HG03064 (cell line): ENCODE results near the gene DNMT3B.
"Not testable (repeated sequence)": the region's sequence is repeated elsewhere in the genome, so short reads cannot be mapped to it uniquely, and the experiment has no call there.

ENCODE experiments used
- ATAC-seq: cut with Tn5 transposase; IDR thresholded peaks from one replicate; pipeline ENCODE4 v1.9.1; 2021; ENCODE audit warnings: low read depth; ENCODE audit not compliant: unreplicated experiment

The DNMT3B gene

GRCh38 chr20:32761831-32762753 is at the start of gene DNMT3B:
TSS of gene DNMT3B (plus strand) at chr20:32762385. CDS start at chr20:32780324, 17,939 bp downstream.
- ATAC-seq = no peak

GRCh38 chr20:32718749-32719348 is 43.3 kb upstream of the DNMT3B start:
- no peak for ATAC-seq

DNA sequence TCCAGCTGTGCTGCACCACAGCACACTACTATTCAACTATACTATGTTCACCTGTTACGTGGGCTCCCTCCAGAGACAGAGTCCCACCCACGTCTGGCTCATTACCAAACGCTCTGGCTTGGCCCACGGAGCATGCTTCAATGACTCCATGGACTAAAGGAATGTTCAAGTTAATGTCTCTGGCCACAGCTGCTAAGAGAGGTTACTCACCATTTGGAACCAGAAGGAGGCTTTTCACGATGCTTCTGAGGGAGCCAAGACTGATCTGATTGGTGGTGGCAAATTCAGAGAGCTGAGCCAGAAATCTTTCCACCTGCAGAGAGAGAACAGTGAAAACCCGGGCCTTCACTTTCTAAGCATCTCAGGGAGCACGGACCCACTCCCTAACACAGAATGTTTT is 34.5 kb upstream of the DNMT3B start:
- ATAC-seq = no peak

DNA sequence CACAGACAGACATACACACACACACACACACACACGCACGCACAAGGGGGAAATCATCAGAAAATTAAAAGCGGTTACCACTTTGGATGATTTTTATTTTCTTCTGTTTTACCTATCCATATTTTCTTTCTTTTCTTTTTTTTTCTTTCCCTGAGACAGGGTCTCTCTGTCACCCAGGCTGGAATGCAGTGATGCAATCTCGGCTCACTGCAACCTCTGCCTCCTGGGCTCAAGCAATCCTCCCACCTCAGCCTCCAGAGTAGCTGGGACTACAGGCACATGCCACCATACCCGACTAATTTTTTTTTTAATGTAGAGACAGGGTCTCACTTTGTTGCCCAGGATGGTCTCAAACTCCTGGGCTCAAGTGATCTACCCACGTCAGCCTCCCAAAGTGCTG is 33.8 kb upstream of the DNMT3B start:
- ATAC-seq = not testable (repeated sequence)

DNA sequence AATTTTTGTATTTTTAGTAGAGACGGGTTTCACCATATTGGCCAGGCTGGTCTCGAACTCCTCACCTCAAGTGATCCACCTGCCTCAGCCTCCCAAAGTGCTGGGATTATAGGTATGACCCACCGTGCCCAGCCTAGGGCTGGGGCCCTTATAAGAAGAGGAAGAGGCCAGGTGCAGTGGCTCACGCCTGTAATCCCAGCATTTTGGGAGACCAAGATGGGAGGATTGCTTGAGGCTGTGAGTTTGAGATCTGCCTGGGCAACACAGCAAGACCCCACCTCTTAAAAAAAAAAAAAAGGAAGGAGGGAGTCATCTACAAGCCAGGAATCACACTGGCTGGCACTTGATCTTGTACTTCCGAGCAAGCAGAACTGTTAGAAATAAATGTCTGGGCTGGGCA is 32.9 kb upstream of the DNMT3B start:
- ATAC-seq = not testable (repeated sequence)

DNA sequence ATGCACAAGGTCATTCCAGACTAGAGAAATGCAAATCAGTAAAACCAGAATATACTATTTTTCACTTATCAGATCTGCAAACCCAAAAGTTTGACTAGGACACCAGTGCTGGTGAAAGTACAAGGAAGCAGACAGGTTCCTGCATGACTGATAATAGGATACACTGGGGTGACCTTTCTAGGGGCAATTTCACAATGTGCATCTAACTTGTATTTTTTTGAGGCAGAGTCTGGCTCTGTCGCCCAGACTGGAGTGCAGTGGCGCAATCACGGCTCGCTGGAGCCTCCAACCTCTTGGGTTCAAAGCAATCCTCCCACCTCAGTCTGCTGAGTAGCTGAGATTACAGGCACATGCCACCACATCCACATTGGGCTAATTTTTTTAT is 30.3 kb upstream of the DNMT3B start:
- ATAC-seq = no peak

DNA sequence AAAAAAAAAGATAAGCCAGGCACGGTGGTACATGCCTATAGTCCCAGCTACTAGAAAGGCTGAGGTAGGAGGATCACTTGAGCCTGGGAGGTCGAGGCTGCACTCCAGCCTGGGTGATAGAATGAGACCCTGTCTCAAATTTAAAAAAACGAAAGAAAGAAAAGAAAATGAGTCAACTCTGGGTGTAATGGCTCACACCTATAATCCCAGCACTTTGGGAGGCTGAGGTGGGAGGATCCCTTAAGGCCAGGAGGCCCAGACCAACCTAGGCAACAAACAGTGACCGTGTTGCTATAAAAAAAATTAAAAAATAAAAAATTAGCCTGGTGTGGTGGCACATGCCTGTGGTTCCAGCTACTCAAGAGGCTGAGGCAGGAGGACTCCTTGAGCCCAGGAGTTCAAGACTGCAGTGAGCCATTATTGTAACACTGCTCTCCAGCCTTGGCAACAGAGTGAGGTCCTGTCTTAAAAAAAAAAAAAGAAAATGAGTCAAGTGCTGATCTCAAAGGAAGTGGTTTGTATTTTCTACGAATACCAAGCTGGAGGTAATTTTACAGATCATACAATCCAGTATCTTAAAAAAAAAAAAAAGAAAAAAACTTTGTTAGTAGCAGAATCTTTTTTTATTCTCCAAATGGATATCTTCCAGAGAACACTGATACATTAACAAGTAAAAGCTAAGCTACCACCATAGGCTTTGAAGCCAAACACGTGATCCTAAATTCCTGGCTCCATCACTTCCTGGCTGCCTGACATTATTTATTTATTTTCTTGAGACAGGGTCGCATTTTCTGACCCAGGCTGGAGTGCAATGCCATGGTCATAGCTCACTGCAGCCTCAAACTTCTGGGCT is 24.6 kb upstream of the DNMT3B start:
- no peak for ATAC-seq

GRCh38 chr20:32741151-32741550 is 21.0 kb upstream of the DNMT3B start:
- ATAC-seq = no peak

- no peak for ATAC-seq
Measured at GRCh38 chr20:32742322-32743236, 19.6 kb upstream of the DNMT3B start.

DNA sequence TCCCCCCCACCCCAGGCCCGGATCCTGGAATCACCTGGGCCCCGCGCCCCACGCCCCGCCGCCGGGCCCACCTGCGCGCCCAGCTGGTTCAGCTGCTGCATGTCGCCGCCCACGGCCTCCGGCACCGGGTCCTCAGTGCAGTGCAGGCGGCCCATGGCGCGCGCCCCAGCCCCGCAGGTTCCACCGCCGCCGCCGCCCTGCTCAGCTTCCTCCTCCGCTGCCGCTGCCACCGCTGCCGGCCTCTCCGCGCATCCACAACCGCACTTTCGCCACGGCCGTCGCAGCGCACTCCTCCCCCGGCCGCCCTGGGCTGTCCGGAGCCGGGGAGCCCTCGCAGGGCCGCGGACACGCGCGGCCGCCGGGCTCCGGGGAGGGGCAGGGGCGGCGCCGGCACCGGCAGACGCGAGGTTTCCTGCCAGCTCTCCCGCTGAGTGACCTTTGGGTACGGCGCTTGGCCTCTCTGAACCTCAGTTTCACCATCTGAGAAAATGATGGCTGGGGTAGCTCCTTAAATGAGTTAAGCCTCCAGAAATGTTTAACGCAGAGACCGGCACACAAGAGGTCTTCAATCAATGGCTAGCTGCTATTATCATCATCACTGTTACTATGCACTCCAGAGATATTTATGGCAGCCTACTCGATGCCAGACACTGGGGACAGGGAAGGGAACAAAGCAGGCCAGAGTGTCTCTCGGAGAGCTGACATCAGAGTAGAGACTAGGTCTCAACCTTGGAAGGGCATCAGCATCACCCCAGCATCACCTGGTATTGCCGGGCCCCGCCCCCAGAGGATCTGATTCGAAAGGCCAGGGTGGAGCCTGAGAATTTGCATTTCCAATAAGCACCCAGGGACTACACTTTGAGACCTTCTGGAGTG is 18.7 kb upstream of the DNMT3B start, which contains the start of gene COMMD7:
TSS of gene COMMD7 (minus strand) at position 231 of the 876 bp plus-strand sequence. CDS start at position 155, 76 bp downstream.
- ATAC-seq = peak; percentile 55

GRCh38 chr20:32749914-32750637 is 12.1 kb upstream of the DNMT3B start:
- ATAC-seq = no peak

DNA sequence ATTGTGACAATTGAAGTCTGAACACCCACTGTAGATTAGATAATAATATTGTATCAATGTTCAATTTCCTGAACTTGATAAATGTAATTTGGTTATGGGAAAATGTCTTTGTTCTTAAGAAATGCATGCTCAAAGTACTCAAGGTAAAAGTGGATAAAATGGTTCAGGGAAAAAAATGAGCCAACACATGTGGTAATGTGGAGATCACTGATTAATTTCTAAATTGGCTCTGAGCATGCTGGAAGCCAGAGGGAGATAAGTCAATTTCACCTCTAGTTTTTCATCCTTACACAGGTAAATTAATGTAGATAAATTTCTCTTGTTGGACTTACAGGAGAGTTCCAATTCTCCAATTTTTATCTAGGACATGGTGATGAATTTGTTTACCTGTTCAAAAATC is 10.9 kb upstream of the DNMT3B start:
- ATAC-seq = no peak

DNA sequence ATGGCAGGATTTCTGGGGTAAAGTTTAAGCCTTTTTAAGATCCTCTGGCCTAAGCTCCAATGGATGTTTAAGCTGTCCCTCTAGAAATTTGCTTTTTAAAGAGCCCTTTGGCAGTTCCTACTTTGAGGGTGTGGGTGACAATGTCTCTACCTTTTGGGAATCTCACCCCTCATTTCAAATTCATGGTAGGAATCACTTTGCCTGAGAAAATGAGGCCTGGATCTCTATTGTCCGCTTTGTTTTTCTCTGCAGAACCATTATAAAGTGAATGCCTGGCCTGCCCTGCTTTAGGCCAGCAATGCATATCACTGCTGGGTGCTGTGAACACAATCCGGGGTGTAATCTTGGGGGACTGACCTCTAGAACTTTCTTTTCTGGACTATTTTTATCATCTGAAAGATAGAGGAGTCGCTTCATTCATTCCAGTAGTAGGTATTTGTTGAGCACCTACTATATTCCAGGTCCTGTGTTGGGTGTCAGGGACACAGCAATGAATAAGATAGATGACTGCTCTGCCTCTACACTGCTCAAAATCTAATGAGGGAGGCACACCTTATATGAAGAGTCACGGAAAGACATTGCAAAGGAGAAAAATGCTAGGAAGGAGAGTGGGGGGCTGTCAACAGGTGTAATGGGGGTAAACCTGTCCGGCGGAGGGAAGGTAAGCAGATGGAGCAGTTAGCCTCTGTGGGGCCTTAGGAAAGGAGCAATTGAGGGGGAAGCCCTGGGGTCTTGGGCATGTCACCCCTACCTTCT is 10.3 kb upstream of the DNMT3B start:
- ATAC-seq = no peak

DNA sequence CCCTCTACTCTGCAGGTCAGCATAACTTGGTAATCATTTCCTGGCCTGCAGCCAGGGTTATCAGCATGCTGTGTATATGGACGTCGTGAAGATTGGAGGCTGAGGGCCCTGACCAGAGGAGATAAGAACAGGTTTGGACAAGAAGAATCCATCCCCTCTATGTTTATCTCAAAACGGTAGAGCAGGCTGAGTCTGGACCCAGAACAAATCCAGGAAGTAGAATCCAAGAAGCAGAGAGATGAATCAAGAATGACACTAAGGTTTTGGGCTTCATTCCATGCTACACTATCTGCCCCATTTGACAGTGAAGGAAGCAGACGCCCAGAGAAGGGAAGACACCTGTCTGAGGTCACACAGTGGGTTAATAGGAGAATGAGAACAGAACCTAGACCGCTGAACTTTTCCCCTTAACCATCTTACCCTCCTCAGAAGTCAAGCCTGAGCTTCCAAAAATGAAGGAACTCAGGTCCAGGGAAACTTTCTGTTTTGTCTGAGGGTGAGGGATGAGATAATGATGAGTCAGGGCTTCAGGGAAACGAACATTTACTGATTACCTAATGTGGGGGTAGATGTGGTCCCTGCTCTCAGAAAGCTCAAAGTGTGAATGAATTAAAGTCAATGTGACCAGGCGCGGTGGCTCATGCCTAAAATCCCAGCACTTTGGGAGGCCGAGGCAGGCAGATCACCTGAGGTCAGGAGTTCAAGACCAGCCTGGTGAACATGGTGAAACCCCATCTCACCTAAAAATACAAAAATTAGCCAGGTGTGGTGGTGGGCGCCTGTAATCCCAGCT is 9.5 kb upstream of the DNMT3B start:
- ATAC-seq = no peak

DNA sequence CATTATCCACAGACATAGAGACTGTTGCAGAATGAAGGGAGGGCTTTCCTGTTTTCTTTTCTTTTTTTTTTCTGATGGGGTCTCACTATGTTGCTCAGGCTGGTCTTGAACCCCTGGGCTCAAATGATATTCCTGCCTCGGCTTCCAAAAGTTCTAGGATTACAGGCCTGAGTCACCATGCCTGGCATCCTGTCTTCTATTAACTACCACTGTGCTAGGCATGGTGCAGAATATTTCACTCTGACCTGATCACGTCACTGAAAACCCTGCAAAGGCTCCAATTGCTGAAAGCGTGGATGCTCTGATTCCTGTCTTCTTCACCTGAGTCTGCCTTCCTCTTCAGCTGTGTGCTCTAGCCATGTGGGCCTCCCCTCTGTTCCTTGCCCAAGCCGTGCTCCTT is 8.5 kb upstream of the DNMT3B start:
- no peak for ATAC-seq

DNA sequence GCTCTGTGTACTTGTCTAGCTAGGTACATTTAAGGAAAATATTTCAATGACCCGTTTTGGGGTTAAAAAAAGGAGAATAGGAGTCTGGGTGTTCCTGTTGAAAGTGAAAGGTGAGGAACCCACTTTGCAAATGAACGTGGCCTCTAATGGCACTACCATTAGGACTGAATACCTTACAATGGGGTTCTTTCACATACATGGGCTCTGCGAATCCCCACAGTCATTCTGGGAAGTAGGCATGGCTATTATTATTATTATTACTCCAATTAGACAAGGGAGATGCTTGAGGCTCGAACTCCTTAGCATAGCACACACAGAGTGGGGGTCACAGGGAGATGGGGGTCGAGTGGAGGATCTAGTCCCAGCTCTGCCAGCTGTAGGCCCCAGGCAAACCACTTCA is 6.0 kb upstream of the DNMT3B start:
- no peak for ATAC-seq

DNA sequence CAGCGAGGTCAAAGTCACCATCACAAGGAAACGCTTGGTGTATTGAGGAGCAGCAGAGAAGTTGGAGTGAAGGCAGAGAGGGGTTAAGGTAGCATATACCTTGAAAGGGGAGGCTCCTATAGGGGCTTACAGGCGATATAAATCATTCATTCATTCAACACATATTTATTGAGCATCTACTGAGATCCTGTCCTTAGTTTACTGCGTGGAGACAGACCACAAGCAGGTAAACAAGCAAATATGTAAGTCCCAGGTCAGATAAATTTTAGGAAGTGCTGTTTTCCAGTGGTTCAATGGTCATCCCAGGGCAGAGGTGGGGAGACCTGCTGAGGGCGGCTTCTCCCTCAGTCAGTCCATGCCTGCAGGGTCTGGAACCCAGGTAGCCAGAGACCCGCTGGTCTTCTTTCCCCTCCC is 761 bp upstream of the DNMT3B start:
- no peak for ATAC-seq
